Iris pigment epithelial cell (primary cell): ENCODE results near the gene WNT2B.

ENCODE experiments used
- DNase-seq: peaks from one replicate; pipeline ENCODE4 v3.0.0-alpha.2; 2011; ENCODE audit warnings: low read depth

Gene WNT2B

DNA sequence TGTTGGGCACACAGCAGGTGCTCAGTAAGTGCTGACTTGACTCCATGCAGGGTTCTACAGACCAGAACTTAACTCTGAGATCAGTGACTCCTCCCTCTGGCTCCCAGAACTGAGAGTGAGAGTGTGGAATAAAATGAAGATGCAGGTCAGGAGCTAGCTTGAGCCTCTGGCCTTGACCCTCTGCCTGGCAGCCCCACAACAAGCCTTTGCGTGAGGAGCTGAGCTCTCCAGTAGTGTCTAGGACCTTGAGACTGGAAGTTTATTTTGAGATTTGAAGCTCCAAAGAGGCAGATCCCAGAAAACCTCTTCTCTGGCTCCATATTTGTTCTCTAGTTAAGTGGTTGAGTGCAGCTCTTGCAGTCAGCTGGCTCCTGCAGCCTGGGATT is 3.4 kb upstream of the WNT2B start:
- DNase-seq, result no peak

DNA sequence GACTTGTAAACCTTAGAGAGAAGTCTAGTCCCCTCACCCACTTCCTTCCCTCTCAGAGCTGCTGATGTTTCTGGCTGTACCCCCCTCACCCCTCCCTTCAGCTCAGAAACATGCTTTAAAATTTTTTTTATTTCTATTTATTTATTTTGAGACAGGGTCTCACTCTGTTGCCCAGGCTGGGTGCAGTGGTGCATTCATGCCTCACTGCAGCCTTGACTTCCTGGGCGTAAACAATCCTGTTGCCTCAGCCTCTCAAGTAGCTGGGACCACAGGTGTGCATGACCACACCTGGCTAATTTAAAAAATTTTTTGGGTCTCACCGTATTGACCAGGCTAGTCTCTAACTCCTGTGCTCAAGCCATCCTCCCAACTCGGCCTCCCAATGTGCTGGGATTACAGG is 2.9 kb upstream of the WNT2B start:
- no peak for DNase-seq

GRCh38 chr1:112506306-112506705 is 2.5 kb upstream of the WNT2B start:
- no peak for DNase-seq

GRCh38 chr1:112506731-112507130 is 2.0 kb upstream of the WNT2B start:
- DNase-seq, result no peak

- no peak for DNase-seq
These were observed 1.4 kb upstream of the WNT2B start for GRCh38 chr1:112507336-112507735.

DNA sequence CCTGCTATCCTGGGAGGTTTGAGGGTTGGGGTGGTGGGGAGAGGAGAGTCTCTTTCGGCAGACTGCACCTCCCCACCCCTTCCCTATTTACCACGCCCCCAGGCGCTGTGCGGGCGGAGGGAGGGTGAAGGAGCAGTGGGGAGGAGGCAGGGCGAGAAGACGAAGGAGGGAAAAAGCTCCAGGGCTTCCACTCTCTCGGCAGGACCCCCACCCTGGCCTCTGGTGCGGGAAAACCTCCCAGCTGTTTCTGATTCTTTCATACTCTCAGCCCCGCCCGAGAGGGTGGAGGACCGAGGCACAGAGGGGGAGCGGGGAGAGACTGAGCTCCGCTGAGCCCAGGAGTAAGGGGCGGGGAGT is 866 bp upstream of the WNT2B start:
- DNase-seq, result no peak

DNA sequence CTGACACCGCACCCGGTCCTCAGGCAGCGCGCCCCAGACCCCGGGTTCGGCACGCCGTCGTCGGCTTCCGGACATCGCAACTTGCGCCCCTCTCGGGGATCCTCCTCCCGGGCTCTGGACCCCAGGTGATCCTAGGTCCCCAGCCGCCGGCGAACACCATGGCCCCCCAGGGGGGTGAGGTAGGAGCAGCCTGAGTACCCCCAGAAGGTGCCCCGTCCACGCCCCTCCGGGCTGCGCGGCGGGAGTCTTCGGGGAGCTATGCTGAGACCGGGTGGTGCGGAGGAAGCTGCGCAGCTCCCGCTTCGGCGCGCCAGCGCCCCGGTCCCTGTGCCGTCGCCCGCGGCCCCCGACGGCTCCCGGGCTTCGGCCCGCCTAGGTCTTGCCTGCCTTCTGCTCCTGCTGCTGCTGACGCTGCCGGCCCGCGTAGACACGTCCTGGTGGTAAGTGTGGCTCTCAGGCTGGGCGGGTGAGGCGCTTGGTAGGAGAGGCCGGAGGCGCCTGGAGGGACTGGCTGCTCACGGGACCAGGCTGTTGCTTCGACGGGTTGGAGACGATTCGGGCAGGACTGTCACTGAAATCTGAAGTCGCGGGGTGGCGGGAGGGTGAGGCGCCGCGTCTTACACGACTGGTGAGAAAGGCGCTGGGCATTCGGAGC is 367 bp downstream of the WNT2B start:
- peak; percentile 60 for DNase-seq

DNA sequence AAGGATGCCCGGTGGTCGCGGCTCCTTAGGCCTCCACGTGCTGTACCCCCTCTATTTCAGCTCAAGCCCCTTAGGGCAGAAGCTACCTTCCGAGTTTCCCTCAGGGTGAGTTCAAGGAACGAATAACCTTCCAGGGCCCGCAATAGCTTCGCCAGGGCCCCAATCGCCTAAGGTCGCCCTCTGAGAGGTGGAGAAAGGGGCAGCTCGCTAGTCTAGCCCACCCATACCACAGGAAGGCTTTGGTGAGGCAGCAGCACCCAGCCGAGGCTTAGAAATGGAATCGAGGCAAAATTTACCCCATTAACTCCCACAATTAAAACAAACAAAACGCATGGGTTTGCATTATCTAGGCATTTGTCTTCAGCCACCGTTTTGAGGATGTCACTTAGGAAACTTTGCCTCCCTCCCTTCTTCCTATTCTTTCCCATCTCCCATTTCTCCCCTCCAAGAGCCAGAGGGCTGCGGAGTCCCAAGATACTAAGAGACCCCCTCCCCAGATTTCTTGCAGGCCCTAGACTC is 954 bp downstream of the WNT2B start:
- no peak for DNase-seq

- no peak for DNase-seq
These were observed 1.6 kb downstream of the WNT2B start for GRCh38 chr1:112510340-112510739.

DNA sequence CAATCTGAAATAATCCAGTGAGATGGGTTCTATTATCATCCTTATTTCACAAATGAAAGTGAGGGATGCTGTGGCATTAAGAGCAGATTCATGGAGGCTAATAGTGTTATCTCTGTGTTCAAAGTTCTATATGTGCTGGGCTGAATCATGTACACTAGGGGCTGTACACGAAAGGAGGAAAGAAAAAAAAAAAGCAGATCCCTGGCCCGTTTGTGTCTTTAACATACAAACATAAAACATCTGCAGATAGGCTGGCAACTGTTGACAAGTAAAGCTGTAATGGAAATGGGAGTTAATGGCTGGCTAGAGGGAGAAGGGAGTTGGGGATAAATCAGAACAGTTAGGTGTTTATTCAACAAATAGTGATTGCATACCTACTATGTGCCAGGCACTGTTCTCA is 3.1 kb downstream of the WNT2B start:
- DNase-seq, result no peak

DNA sequence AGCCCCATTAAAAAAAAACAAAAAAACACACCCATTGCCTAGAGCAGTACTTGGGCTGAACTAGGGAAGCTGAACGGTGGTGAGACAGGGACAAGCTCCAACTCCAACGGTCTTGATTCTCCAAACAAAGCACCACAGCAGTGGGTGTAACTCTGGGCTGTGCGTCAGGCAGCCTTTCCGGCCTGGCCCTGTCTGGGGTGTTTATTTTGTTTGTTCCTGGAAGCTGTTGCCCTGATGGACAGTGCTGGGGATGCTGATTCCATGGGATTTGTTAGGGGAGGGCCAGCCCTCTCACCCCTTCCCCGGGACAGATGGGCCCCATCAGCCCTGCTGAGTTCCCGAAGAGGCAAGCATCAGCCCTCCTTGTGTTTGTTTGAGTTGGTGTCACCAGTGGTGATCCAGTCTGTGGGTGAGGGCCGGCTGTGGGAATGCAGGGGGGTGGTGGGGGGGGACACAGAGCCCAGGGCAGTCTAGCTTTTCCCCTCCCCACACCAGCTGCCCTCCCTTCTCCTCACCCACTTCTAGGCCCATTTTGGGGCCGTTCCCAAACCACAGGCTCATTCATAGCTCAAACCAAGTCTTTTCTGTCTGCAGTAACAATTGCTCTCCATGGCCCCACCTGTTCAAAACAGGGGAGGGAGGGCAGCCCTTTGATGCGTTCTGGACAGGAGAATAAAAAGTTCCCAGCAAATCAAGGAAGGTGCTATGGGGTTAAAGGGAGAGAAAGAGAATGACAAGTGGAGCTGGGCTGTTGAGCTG is 4.5 kb downstream of the WNT2B start:
- peak; percentile 86 for DNase-seq

GRCh38 chr1:112514901-112515300 is 6.1 kb downstream of the WNT2B start:
- DNase-seq, result no peak

DNA sequence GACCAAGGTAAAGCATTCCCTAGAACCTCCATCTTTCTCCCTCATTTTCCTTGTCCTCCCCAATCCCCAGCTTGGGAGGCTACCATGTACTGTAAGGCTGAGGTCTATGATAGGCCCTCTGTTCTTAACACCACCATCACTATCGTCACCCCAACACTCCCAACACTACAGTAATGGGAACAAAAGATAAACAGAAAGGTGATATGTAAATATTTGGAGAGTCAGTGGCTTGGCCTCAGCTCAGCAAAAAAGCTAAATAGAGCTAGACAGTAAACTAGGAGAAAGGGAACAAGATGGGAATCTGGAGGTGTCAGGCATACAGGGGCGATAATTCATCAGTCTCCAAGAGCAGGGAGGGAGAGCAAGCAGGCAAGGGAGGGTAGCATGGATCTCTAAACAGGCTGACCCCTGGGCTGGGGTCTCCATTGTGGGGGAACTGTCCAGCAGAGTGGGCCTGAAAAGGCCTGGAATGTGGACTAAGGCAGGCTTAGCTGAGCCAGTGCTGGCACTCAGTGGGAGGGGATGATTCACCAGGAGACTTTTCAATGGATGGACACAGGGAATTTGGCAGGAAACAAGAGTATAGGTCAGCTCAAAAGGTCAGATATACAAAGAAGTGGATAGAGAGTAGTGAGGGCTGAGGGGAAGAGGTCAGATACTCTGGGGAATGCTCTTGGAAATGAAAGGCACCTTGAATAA is 6.7 kb downstream of the WNT2B start:
- peak; percentile 61 for DNase-seq

- no peak for DNase-seq
These were observed 7.4 kb downstream of the WNT2B start for GRCh38 chr1:112516141-112516540.

- DNase-seq, result no peak
These were observed 8.5 kb downstream of the WNT2B start for GRCh38 chr1:112517231-112517630.

DNA sequence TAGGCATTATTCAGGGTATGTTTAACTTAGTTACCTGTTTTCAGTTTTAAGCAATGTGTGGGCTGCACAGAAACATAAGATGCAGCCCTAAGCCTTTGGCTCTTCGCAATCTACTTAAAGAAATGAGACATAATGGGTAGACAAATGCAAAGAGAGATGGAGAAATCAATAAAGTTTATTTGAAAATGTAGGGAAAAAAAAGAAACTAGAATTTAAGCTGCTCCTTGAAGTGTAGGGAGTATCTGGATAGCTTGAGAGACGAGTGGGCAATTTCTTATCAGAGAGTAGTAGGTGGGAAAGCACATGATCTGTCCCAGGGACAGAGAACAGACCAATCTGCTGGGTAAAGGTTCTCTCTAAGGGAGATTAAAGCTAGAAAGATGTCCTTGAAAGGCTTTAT is 8.9 kb downstream of the WNT2B start:
- no peak for DNase-seq

DNA sequence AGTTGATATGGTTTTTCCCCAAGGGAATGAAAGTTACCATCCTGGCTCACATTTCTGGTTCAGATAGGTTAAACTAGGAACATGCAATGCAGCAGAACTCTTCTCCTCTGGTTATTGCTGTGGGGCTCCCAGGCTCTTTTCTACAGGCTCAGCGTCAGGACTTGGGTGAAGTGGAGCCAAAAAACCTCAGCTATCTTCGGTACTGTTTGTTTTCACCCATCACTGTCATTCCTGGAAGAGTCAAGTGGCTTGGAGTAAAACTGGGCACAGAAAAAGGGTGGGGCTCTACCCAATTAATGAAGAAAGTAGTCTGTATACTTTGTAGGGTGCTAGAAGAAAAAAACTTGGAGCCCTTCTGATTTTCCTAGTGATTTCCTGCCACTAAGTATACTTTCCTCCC is 9.4 kb downstream of the WNT2B start:
- no peak for DNase-seq

DNA sequence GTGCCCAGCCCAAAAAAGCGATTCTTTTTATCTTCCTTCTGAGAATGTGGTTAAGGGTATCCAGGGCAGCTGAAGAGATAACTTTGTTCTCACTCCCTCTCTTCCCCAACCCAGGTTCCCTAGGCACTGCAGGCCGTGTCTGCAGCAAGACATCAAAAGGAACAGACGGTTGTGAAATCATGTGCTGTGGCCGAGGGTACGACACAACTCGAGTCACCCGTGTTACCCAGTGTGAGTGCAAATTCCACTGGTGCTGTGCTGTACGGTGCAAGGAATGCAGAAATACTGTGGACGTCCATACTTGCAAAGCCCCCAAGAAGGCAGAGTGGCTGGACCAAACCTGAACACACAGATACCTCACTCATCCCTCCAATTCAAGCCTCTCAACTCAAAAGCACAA is 11.4 kb downstream of the WNT2B start:
- DNase-seq, result no peak

- DNase-seq, result peak; percentile 100
These were observed 13.9 kb downstream of the WNT2B start for GRCh38 chr1:112522621-112523020.

DNA sequence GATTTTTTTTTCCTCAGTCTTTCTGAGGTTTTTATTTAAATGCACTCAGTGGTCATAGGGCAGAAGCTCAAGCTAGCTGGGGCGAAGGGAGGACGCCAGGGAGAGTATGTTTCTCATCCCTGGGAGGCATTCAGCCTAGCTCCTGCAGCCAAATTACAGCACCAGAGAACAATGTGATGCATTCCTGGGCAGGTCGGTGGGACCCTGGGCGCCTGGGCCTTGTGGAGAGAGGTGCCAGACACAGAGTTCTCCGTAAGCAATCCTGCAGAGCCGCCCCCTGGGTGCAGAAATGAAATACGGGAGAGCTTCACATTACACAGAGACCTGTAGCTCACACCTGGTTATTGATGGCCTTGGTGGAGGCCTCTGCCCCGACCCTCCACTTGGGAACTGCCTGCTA is 15.5 kb downstream of the WNT2B start:
- peak; percentile 98 for DNase-seq

DNA sequence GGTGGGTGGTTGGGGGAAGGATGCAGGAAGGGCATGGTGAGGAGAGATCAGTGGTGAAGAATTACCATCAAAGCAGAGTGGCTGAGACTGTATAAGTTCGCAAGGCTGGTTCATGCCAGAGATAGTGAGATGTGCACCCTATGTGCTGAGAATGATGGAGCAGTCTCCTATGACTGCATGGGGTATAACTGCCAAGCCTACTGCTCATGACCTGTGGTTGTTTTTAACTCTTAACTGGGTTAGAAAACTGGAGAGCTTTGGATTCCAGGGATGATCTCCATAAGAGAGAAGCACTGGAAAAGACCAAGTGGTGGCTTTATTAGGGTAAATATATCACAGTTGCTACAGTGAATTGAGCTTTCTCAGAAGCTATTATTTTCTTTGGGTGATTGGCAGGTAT is 16.2 kb downstream of the WNT2B start:
- no peak for DNase-seq

DNA sequence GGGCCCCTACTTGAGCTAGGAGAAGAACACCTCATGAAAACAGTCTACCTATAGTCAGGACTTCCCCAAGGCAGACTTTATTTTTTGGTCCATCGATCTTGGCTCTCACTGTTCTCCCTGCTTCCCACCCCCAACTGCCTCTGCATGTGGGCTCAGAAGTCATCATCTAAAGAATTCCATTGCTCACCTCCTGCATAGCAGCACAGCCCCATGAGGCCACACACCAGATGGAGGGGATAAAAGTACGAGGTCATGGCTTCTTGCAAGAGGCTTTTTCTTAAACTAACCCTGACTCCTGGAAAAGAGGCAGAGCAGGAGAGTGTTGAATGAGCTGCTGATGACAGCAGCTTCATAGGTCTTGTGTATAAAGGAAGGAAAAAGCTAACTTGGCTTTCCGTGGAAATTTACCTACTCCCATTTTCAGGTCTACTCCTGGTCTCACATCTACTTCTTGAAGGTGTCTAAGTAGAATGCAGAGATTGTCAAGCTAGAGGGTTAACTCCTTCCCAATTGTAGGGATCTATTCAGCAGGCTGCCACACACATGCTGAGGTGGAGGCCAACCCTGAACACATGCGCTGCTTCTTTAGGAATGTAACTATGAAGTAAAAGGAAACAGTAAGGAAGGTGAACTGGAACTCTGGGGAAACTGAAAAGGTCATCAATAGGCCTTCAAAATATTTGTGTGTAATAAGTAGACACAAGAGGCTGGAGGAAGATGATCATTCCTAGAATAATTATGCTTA is 18.7 kb downstream of the WNT2B start:
- peak; percentile 97 for DNase-seq
